BE2C (cell line): ENCODE results near the gene STK32C. TPM values are rescaled to one million over a fixed set of nuclear protein-coding genes. Genes with fewer than 3 reads are reported as not detected.

Source experiments
- DNase-seq: peaks from one replicate; pipeline ENCODE4 v3.0.0-alpha.2; 2020
- H3K27me3 ChIP-seq: fragments of 250-450 bp; sonication (Bioruptor Pico); 2 replicates; pipeline ENCODE4 v1.5.1; 2020; ENCODE audit warnings: mild to moderate bottlenecking
- H3K36me3 ChIP-seq: fragments of 250-450 bp; sonication (Bioruptor Pico); 2 replicates; pipeline ENCODE4 v1.5.1; 2020; ENCODE audit warnings: mild to moderate bottlenecking
- H3K4me1 ChIP-seq: fragments of 250-450 bp; sonication (Bioruptor Pico); 2 replicates; pipeline ENCODE4 v1.5.1; 2020
- H3K4me3 ChIP-seq: 2 replicates; pipeline ENCODE4 v1.5.1; 2011; ENCODE audit warnings: low read depth, low read length
- H3K9me3 ChIP-seq: fragments of 250-450 bp; sonication (Bioruptor Pico); 2 replicates; pipeline ENCODE4 v1.5.1; 2020
- CTCF ChIP-seq: IDR thresholded peaks from 2 replicates; pipeline ENCODE4 v1.5.1; 2012; ENCODE audit warnings: mild to moderate bottlenecking, low read depth, low read length
- polyA plus RNA-seq: library from polyadenylated mRNA; unstranded; fragments of >200 nt; gene quantifications from one replicate; pipeline ENCODE4 v1.2.1, GENCODE V29; 2012; ENCODE audit warnings: low read depth, missing spikeins; ENCODE audit not compliant: insufficient read length, insufficient read depth

The STK32C gene
- 18.2 TPM for polyA plus RNA-seq

- Histone ChIP-seq H3K4me3 (peak within 1 kb of the TSS; percentile 58), H3K4me1 (no peaks in the 10 kb centered on the region), H3K36me3 (no peaks in the 10 kb centered on the region), H3K9me3 (no peaks in the 10 kb centered on the region), H3K27me3 (peaks cover 5% of the 10 kb centered on the region)
- peak; percentile 93 for DNase-seq
- no peak for TF ChIP-seq CTCF
These were observed at the start of gene STK32C for GRCh38 chr10:132307823-132308586. TSS of gene STK32C (minus strand) at chr10:132307950. CDS start at chr10:132307833, 117 bp downstream.

- no peaks in the 10 kb centered on the region for H3K27me3 ChIP-seq
- DNase-seq, result no peak
- H3K4me3 ChIP-seq, result no peak overlapping the region
- no peaks in the 10 kb centered on the region for H3K4me1 ChIP-seq
- no peaks in the 10 kb centered on the region for H3K36me3 ChIP-seq
- no peak for TF ChIP-seq CTCF
- H3K9me3 ChIP-seq, result no peaks in the 10 kb centered on the region
These were observed 49.0 kb upstream of the STK32C start for GRCh38 chr10:132356621-132357195.

- H3K9me3 ChIP-seq, result no peaks in the 10 kb centered on the region
- H3K4me3 ChIP-seq, result no peak overlapping the region
- no peak for DNase-seq
- H3K27me3 ChIP-seq, result no peaks in the 10 kb centered on the region
- no peaks in the 10 kb centered on the region for H3K36me3 ChIP-seq
- no peaks in the 10 kb centered on the region for H3K4me1 ChIP-seq
- TF ChIP-seq CTCF, result no peak
These were observed 48.0 kb upstream of the STK32C start for GRCh38 chr10:132355754-132356153.

- H3K4me1 ChIP-seq, result no peaks in the 10 kb centered on the region
- TF ChIP-seq CTCF, result no peak
- no peaks in the 10 kb centered on the region for H3K36me3 ChIP-seq
- H3K27me3 ChIP-seq, result no peaks in the 10 kb centered on the region
- no peak overlapping the region for H3K4me3 ChIP-seq
- DNase-seq, result no peak
- no peaks in the 10 kb centered on the region for H3K9me3 ChIP-seq
These were observed 47.5 kb upstream of the STK32C start for GRCh38 chr10:132355297-132355696.

- Histone ChIP-seq H3K9me3 (no peaks in the 10 kb centered on the region), H3K36me3 (no peaks in the 10 kb centered on the region), H3K4me1 (no peaks in the 10 kb centered on the region), H3K27me3 (no peaks in the 10 kb centered on the region), H3K4me3 (no peak overlapping the region)
- TF ChIP-seq CTCF, result no peak
- DNase-seq, result no peak
These were observed 46.8 kb upstream of the STK32C start for GRCh38 chr10:132354356-132355094.
